ENCODE results near the gene GNB4. TPM values are rescaled to one million over a fixed set of nuclear protein-coding genes. Genes with fewer than 3 reads are reported as not detected.

GNB4 gene
- total RNA-seq, 4 donors from 2014 or later, result 74.2 to 158 (median 82.1) TPM

DNA sequence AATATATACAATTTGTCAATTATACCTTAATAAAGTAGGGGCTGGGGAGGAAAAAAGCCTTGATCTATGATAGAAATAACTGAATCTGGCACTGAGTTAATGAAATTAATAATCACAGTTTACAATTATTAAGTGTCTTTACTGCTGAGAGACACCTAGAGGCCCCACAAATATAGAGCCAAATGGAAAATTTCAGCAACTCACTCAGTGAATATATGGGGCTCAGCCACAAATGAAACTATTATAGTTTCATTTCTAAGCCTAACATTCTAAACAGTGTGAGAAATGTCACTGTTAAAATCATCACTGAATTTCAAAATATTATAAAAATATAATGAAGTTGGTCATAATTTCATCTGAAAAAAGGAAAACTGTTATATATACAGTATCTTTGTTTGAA lies 40.3 kb downstream of the GNB4 start:
- H3K36me3 ChIP-seq, result peaks cover 0 to 65% of the 10 kb centered on the region in 2 donors
- H3K27me3 ChIP-seq, result no peaks in the 10 kb centered on the region
- no peak for ATAC-seq
- H3K9me3 ChIP-seq, result no peaks in the 10 kb centered on the region
- no peak overlapping the region for H3K27ac ChIP-seq
- peaks cover 0 to 2% (median 0%) of the 10 kb centered on the region in 3 donors for H3K4me1 ChIP-seq
- no peak overlapping the region for H3K4me3 ChIP-seq
- TF ChIP-seq POLR2AphosphoS5 (IDR thresholded peaks at IDR 0.05), result no peak
- no peak for TF ChIP-seq POLR2A (IDR thresholded peaks at IDR 0.05)
- no peak for TF ChIP-seq CTCF (IDR thresholded peaks at IDR 0.05)
- TF ChIP-seq EP300 (IDR thresholded peaks at IDR 0.05), result no peak

DNA sequence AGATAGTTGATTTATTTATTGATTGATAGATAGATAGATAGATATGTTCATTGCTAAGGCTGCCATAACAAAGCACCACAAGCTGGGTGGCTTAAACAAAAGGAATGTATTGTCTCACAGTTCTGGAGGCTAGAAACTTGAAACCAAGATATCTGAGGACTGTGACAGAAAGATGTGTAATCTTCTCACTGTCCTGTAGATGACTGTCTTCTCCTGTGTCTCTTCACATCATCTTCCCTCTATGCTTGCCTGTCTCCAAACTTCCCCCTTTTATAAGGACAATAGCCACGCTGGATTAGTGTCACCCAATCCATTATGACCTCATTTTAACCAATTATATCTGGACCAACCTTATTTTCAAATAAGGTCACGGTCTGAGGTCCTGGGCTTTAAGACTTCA lies 40.9 kb downstream of the GNB4 start:
- H3K27me3 ChIP-seq, result no peaks in the 10 kb centered on the region
- 88 to 92% methylated on average over 2 of the region's 2 CpGs for WGBS, 2 donors (ENCODE audit: low coverage in 1 of 2)
- H3K4me3 ChIP-seq, result no peak overlapping the region
- H3K36me3 ChIP-seq, result peaks cover 0 to 67% of the 10 kb centered on the region in 2 donors
- no peak for ATAC-seq
- TF ChIP-seq POLR2A (IDR thresholded peaks at IDR 0.05) (no peak), EP300 (IDR thresholded peaks at IDR 0.05) (no peak), POLR2AphosphoS5 (IDR thresholded peaks at IDR 0.05) (no peak), CTCF (IDR thresholded peaks at IDR 0.05) (no peak)
- no peaks in the 10 kb centered on the region for H3K9me3 ChIP-seq
- H3K27ac ChIP-seq, result no peak overlapping the region
- H3K4me1 ChIP-seq, result no peaks in the 10 kb centered on the region

DNA sequence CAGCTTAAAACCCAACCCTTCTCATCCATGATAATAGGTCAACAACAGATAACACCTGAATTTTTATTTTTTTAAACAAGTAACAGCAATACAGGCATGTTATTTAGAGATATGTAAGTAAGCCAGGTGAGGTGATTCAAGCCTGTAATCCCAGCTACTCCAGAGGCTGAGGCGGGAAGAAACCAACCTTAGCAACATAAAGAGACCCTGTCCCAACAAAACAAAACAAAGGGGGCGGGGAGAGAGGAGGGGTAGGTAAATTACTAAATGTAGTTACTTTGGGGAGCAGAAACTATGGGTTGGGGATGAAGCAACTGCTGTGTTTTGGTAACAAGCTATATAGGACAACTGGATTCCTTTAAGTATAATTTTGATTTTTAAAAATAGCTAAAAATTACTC lies 47.0 kb downstream of the GNB4 start:
- no peak for ATAC-seq
- TF ChIP-seq CTCF (IDR thresholded peaks at IDR 0.05), result no peak
- no peak for TF ChIP-seq EP300 (IDR thresholded peaks at IDR 0.05)
- no peak for TF ChIP-seq POLR2AphosphoS5 (IDR thresholded peaks at IDR 0.05)
- TF ChIP-seq POLR2A (IDR thresholded peaks at IDR 0.05), result no peak
- H3K4me3 ChIP-seq, result no peak overlapping the region
- peaks cover 0 to 79% of the 10 kb centered on the region in 2 donors for H3K36me3 ChIP-seq
- no peaks in the 10 kb centered on the region for H3K27me3 ChIP-seq
- H3K9me3 ChIP-seq, result no peaks in the 10 kb centered on the region
- H3K4me1 ChIP-seq, result peaks cover 0 to 17% (median 0%) of the 10 kb centered on the region in 3 donors
- 94 to 100% methylated on average over 2 of the region's 2 CpGs for WGBS, 2 donors (ENCODE audit: low coverage in 1 of 2)
- H3K27ac ChIP-seq, result peak overlapping the region in 1 of 4 donors; percentile 20

DNA sequence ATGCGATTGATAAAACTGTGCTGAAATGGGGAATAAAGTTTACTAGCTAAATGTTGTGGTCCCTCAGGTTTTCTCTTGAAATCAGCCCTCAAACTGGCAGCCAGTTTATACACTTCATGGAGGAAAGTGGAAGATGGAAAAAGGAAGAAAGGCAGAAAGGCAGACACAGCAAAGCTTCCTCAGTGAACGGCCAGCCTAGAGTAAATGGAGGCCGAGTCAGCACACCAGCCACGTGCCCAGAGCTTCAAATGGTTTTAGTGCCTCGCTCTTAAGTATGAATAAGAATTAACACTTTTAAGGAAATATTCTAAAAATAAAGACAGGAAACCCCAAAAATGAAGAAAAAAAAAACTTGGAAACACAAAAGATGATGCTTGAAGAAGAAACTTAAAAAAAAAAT lies 48.3 kb downstream of the GNB4 start:
- Histone ChIP-seq H3K27me3 (no peaks in the 10 kb centered on the region), H3K36me3 (peaks cover 0 to 77% of the 10 kb centered on the region in 2 donors), H3K4me3 (no peak overlapping the region), H3K4me1 (peaks cover 0 to 25% (median 0%) of the 10 kb centered on the region in 3 donors), H3K27ac (no peak overlapping the region), H3K9me3 (no peaks in the 10 kb centered on the region)
- 77% methylated on average over 5 of the region's 5 CpGs; no CpG with 5 or more reads in 1 of the 2 donors for WGBS, 2 donors (ENCODE audit: low coverage in 1 of 2)
- no peak for TF ChIP-seq POLR2AphosphoS5 (IDR thresholded peaks at IDR 0.05)
- no peak for TF ChIP-seq CTCF (IDR thresholded peaks at IDR 0.05)
- TF ChIP-seq EP300 (IDR thresholded peaks at IDR 0.05), result no peak
- no peak for TF ChIP-seq POLR2A (IDR thresholded peaks at IDR 0.05)
- no peak for ATAC-seq

- H3K4me1 ChIP-seq, result peaks cover 0 to 25% (median 0%) of the 10 kb centered on the region in 3 donors
- no peak overlapping the region for H3K27ac ChIP-seq
- TF ChIP-seq POLR2A (IDR thresholded peaks at IDR 0.05) (no peak), CTCF (IDR thresholded peaks at IDR 0.05) (no peak), EP300 (IDR thresholded peaks at IDR 0.05) (no peak), POLR2AphosphoS5 (IDR thresholded peaks at IDR 0.05) (no peak)
- H3K36me3 ChIP-seq, result peaks cover 0 to 75% of the 10 kb centered on the region in 2 donors
- 64 to 70% methylated on average over 3 of the region's 3 CpGs for WGBS, 2 donors (ENCODE audit: low coverage in 1 of 2)
- no peak overlapping the region for H3K4me3 ChIP-seq
- H3K27me3 ChIP-seq, result no peaks in the 10 kb centered on the region
- no peaks in the 10 kb centered on the region for H3K9me3 ChIP-seq
- no peak for ATAC-seq
These were observed 49.7 kb downstream of the GNB4 start for GRCh38 chr3:179401561-179401960.

All from gastroesophageal sphincter (tissue), 4 donors.